Sigmoid colon (tissue), 7 donors: ENCODE data around the gene PRDM1. TPM values are rescaled to one million over a fixed set of nuclear protein-coding genes. Genes with fewer than 3 reads are reported as not detected.

ENCODE experiments used
- DNase-seq: peaks from one replicate; pipeline ENCODE4 v3.0.0-alpha.2; 2019
- H3K27ac ChIP-seq, 4 donors: fragments of 200-600 bp; sonication (generic); one replicate each; pipeline ENCODE4 v1.5.1; 2016 to 2019; ENCODE audit warnings: mild to moderate bottlenecking in 1 of 4
- H3K27me3 ChIP-seq, 3 donors: fragments of 200-600 bp; sonication (generic); one replicate each; pipeline ENCODE4 v1.5.1; 2019; ENCODE audit warnings: mild to moderate bottlenecking in 1 of 3
- H3K36me3 ChIP-seq, 4 donors: fragments of 200-600 bp; sonication (generic); one replicate each; pipeline ENCODE4 v1.5.1; 2016 to 2019
- H3K4me1 ChIP-seq, 4 donors: fragments of 200-600 bp; sonication (generic); one replicate each; pipeline ENCODE4 v1.5.1; 2017 to 2019
- H3K4me3 ChIP-seq, 4 donors: fragments of 200-600 bp; sonication (generic); one replicate each; pipeline ENCODE4 v1.5.1; 2017 to 2019; ENCODE audit warnings: mild to moderate bottlenecking in 2 of 4, moderate library complexity in 1 of 4
- H3K9me3 ChIP-seq, 4 donors: fragments of 200-600 bp in 3 of 4; sonication (generic) in 3 of 4; one replicate each; pipeline versions ENCODE4 v1.5.1 to v1.6.1; 2013 to 2019
- CTCF ChIP-seq, 4 experiments: fragments of 450-650 bp in 3 of 4; fragments of 200-600 bp in 1 of 4; IDR thresholded peaks; one replicate each; pipeline ENCODE4 v1.5.1; 2016 to 2019; ENCODE audit warnings: antibody characterized with exemption in 4 of 4, mild to moderate bottlenecking in 3 of 4, moderate library complexity in 2 of 4
- EP300 ChIP-seq, 4 donors: sonication (generic); formaldehyde crosslinking; IDR thresholded peaks; one replicate each; pipeline ENCODE4 v1.6.1; 2017; ENCODE audit warnings: antibody characterized with exemption in 4 of 4
- POLR2A ChIP-seq, 2 donors: fragments of 450-650 bp; IDR thresholded peaks; one replicate each; pipeline ENCODE4 v1.6.1; 2016; ENCODE audit warnings: antibody characterized with exemption in 2 of 2, mild to moderate bottlenecking in 2 of 2, moderate library complexity in 2 of 2
- POLR2AphosphoS5 ChIP-seq, 4 donors: sonication (generic); formaldehyde crosslinking; IDR thresholded peaks; one replicate each; pipeline ENCODE4 v1.6.1; 2017; ENCODE audit warnings: antibody characterized with exemption in 4 of 4
- WGBS, 2 donors: extraction: QIAGEN DNeasy Blood & Tissue Kit; methylation state at CpG; one replicate each; pipeline ENCODE4 v1.1.7; 2013; 5-methylcytosine and 5-hydroxymethylcytosine counted together
- intact Hi-C: fragments of 100-400 bp; cut with DNase I; formaldehyde crosslinking; loops from one replicate; pipeline ENCODE4 v1.15.1; 2023
- polyA plus RNA-seq, 3 donors: library from polyadenylated mRNA; stranded (reverse); fragments of 200-250 nt; gene quantifications; one replicate each; pipeline ENCODE4 v1.2.3, GENCODE V29; 2013
- total RNA-seq, 4 donors: library from RNA; depleted of rRNA; stranded (reverse); fragments of >200 nt; gene quantifications; one replicate each; pipeline ENCODE4 v1.1.0, GENCODE V29; 2016
- donor health status: healthy with polysubstance abuse.
- donor health status: Bipolar disorder and iron deficiency.
- donor health status: healthy.

PRDM1 gene
- total and polyA plus RNA-seq, 7 donors = 0.55 to 17.6 (median 1.6) TPM

GRCh38 chr6:106101466-106101865 is 15.3 kb downstream of the PRDM1 start:
- H3K9me3 ChIP-seq = no peaks in the 10 kb centered on the region
- TF ChIP-seq CTCF (IDR thresholded peaks at IDR 0.05) = no peak
- no peak for TF ChIP-seq POLR2A (IDR thresholded peaks at IDR 0.05)
- TF ChIP-seq POLR2AphosphoS5 (IDR thresholded peaks at IDR 0.05) = no peak
- TF ChIP-seq EP300 (IDR thresholded peaks at IDR 0.05) = no peak
- peaks cover 0 to 37% (median 12%) of the 10 kb centered on the region in 3 donors for H3K27me3 ChIP-seq
- no peaks in the 10 kb centered on the region for H3K36me3 ChIP-seq
- peaks cover 0 to 6% (median 0%) of the 10 kb centered on the region in 4 donors for H3K4me1 ChIP-seq
- no peak overlapping the region for H3K27ac ChIP-seq
- intact Hi-C loops = no loop called here
- no peak overlapping the region for H3K4me3 ChIP-seq
- 73 to 82% methylated on average over 3 of the region's 3 CpGs for WGBS, 2 donors
- no peak for DNase-seq

GRCh38 chr6:106102034-106102433 is 15.9 kb downstream of the PRDM1 start:
- no peaks in the 10 kb centered on the region for H3K9me3 ChIP-seq
- H3K4me3 ChIP-seq = no peak overlapping the region
- no peak for DNase-seq
- peaks cover 0 to 6% (median 0%) of the 10 kb centered on the region in 4 donors for H3K4me1 ChIP-seq
- TF ChIP-seq CTCF (IDR thresholded peaks at IDR 0.05) (no peak), POLR2A (IDR thresholded peaks at IDR 0.05) (no peak), POLR2AphosphoS5 (IDR thresholded peaks at IDR 0.05) (no peak), EP300 (IDR thresholded peaks at IDR 0.05) (no peak)
- 75 to 83% methylated on average over 5 of the region's 5 CpGs for WGBS, 2 donors
- no peaks in the 10 kb centered on the region for H3K36me3 ChIP-seq
- H3K27me3 ChIP-seq = peaks cover 0 to 32% (median 7%) of the 10 kb centered on the region in 3 donors
- no peak overlapping the region for H3K27ac ChIP-seq
- intact Hi-C loops = no loop called here

GRCh38 chr6:106102967-106103727 is 17.0 kb downstream of the PRDM1 start:
- no peak overlapping the region for H3K4me3 ChIP-seq
- no peaks in the 10 kb centered on the region for H3K9me3 ChIP-seq
- TF ChIP-seq POLR2A (IDR thresholded peaks at IDR 0.05) = no peak
- intact Hi-C loops = no loop called here
- DNase-seq = no peak
- no peak overlapping the region for H3K27ac ChIP-seq
- peaks cover 0 to 20% (median 0%) of the 10 kb centered on the region in 3 donors for H3K27me3 ChIP-seq
- H3K36me3 ChIP-seq = no peaks in the 10 kb centered on the region
- 18 to 58% methylated on average over 11 of the region's 11 CpGs for WGBS, 2 donors
- no peaks in the 10 kb centered on the region for H3K4me1 ChIP-seq

GRCh38 chr6:106103728-106104109 is 17.6 kb downstream of the PRDM1 start:
- no peak overlapping the region for H3K4me3 ChIP-seq
- H3K27ac ChIP-seq = no peak overlapping the region
- intact Hi-C loops = no loop called here
- TF ChIP-seq POLR2AphosphoS5 (IDR thresholded peaks at IDR 0.05) (no peak), POLR2A (IDR thresholded peaks at IDR 0.05) (no peak), EP300 (IDR thresholded peaks at IDR 0.05) (no peak), CTCF (IDR thresholded peaks at IDR 0.05) (no peak)
- no peaks in the 10 kb centered on the region for H3K9me3 ChIP-seq
- H3K36me3 ChIP-seq = no peaks in the 10 kb centered on the region
- WGBS, 2 donors = 14 to 39% methylated on average over 9 of the region's 9 CpGs
- H3K4me1 ChIP-seq = no peaks in the 10 kb centered on the region
- peaks cover 0 to 15% (median 0%) of the 10 kb centered on the region in 3 donors for H3K27me3 ChIP-seq
- DNase-seq = no peak

- no peaks in the 10 kb centered on the region for H3K9me3 ChIP-seq
- TF ChIP-seq POLR2A (IDR thresholded peaks at IDR 0.05) (no peak), EP300 (IDR thresholded peaks at IDR 0.05) (no peak), CTCF (IDR thresholded peaks at IDR 0.05) (no peak), POLR2AphosphoS5 (IDR thresholded peaks at IDR 0.05) (no peak)
- no peaks in the 10 kb centered on the region for H3K4me1 ChIP-seq
- no peak overlapping the region for H3K4me3 ChIP-seq
- no peaks in the 10 kb centered on the region for H3K36me3 ChIP-seq
- DNase-seq = no peak
- peaks cover 0 to 7% (median 0%) of the 10 kb centered on the region in 3 donors for H3K27me3 ChIP-seq
- 97% methylated on average over 7 of the region's 7 CpGs for WGBS, 2 donors
- intact Hi-C loops = no loop called here
- H3K27ac ChIP-seq = no peak overlapping the region
Measured at GRCh38 chr6:106104476-106104875, 18.3 kb downstream of the PRDM1 start.
